GM20431 (cell line): ENCODE results near the gene ARHGEF38.

Experiments
- in situ Hi-C: fragments of 300-500 bp; cut with MseI, MboI; formaldehyde crosslinking; loops from one replicate; pipeline ENCODE4 v1.15.0; 2020; ENCODE audit warnings: low sequenced_read_pairs; ENCODE audit not compliant: unreplicated experiment

ARHGEF38 gene

DNA sequence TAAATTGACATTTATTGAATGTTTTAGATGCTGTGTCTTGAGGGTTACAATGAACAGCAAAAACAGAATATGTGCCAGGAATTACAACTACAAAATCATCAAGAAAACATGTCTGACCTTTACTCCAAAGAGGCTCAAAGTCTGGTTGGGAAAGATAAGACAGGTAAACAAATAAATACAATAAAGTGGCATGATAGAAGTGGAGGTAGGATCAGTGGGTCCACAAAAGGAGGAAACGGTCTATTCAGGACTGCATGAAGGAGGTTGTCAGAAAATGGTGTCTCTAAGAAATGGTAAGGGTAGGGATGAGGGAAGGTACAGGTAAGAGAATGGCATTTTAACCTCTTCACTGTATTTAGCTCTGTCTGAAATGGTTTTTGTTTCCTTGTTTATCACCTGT is 3.8 kb downstream of the ARHGEF38 start:
- in situ Hi-C loops = no loop called here

GRCh38 chr4:105558277-105558676 is 5.9 kb downstream of the ARHGEF38 start:
- in situ Hi-C loops = no loop called here

- in situ Hi-C loops = no loop called here
Observed at GRCh38 chr4:105560421-105560848, 8.0 kb downstream of the ARHGEF38 start.

DNA sequence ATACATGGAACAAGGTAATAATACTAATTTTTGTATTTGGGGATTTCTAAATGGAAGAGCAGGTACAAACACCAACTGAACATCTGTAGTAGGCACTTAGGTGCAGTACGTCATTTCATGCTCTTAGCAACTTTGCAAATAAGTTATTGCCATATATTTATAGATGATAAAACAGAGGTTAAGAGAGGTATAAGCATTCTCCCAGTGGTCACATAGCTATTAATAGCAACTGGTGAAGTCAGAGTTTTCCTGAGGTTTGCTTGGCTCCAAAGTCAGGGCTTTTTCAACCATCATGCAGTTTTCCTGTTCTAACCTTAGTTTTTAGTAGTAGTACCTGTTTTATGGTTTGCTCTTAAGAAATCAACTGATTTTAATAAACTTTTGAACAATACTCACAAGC is 10.9 kb downstream of the ARHGEF38 start:
- in situ Hi-C loops = no loop called here

DNA sequence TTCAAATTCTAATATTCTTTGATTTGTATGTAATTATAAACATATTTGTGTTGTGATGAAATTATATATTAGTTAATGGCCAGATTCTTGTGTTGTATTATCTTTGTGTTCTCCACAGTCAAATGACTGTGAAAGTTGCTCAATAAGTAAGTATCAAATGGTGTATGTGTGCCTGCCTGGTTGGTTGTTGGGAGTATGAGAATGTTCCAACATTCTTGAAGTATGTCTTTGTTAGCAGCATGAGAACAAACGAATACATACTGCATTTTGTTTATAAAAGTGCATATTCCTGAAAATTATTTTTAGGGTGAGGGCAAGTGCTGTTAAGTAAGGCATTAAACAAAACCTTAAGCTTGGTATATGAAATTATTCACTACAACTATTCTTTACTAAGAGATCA is 16.2 kb downstream of the ARHGEF38 start:
- in situ Hi-C loops = no loop called here

GRCh38 chr4:105569057-105569865 is 16.8 kb downstream of the ARHGEF38 start:
- in situ Hi-C loops = no loop called here

- in situ Hi-C loops = no loop called here
Observed at GRCh38 chr4:105569866-105570236, 17.4 kb downstream of the ARHGEF38 start.

GRCh38 chr4:105572296-105572695 is 19.9 kb downstream of the ARHGEF38 start:
- in situ Hi-C loops = no loop called here

GRCh38 chr4:105586638-105587328 is 34.4 kb downstream of the ARHGEF38 start:
- in situ Hi-C loops = no loop called here

- in situ Hi-C loops = no loop called here
Observed at GRCh38 chr4:105587841-105588240, 35.4 kb downstream of the ARHGEF38 start.

DNA sequence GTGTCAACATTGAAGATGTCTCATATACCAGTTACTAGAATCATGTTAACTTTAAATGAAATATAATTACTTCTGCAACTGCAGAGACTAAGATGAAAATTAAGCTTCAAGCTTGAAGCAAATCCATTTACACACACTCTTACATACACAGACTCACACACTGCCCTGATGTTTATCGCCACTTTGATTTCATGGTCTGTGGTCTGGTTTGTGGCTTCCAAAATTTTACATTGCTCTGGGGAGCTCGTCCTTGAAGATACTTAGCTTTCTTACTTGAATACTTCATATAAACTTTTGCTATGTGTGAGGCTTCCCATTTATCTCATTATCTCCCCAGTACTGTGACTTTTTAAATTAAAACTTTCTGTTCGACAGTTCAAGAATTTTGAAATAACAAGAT is 35.8 kb downstream of the ARHGEF38 start:
- in situ Hi-C loops = no loop called here

DNA sequence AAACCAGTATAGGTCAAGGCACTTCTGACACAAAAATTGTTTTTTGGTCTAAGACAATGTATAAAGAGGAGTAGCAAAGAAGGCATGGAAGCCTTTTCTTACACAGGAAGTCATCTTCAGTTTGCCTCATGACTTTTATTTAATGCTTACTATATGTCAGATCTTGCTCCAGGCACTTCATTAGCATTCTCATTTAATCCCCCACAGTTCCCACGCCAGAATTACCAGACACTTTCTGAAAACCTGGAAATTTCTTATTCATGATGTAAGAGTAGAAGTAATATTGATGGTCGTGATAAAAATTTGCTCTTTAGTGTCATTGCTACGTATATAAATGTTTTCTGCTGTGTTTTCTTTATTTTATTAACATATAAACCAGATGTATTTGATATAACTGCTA is 39.2 kb downstream of the ARHGEF38 start:
- in situ Hi-C loops = no loop called here

DNA sequence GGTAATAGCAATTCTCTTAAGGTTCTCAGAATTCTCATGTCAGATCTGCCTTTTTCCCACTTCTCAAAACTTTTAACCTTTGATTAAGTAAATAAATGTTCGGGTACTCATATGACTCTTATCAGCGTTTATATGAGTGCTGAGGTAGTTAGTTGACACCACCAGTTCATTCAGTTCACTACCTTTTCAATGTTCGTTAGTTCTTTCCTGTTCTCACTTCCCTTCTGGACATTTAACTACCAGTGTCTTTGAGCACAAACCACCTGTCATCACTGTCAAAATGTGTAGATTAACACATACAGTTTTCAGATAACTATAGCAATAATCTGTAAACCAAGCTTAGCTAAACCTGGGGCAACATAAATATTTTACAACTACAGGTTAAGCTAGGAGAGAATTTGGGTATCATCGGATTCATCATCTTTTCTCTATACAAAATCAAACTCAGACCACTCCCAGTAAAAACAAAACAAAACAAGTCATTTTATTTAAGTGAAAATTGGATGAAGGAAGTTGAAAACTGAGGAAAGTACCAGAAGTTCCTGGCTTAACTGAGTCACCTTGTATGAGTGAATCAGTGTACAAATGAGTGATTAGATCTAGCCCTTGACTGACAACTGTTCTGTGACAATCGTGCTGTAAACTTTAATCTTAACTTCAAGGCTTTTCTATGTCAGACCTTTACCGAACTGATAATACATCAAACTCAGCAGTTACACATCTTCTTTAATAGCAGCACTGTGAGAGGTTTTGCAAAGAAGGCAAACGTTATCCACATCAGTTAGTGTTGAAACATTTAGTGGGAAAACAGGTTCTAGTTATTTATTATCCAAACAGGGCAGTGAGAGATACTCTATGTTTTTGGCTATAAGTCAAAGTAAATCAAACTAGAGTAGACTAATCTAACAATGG is 41.9 kb downstream of the ARHGEF38 start:
- in situ Hi-C loops = no loop called here

- in situ Hi-C loops = no loop called here
Observed at GRCh38 chr4:105596684-105597083, 44.3 kb downstream of the ARHGEF38 start.

- in situ Hi-C loops = no loop called here
Observed at GRCh38 chr4:105598052-105598451, 45.6 kb downstream of the ARHGEF38 start.

- in situ Hi-C loops = no loop called here
Observed at GRCh38 chr4:105598787-105599186, 46.4 kb downstream of the ARHGEF38 start.

GRCh38 chr4:105599482-105599881 is 47.1 kb downstream of the ARHGEF38 start:
- in situ Hi-C loops = no loop called here

DNA sequence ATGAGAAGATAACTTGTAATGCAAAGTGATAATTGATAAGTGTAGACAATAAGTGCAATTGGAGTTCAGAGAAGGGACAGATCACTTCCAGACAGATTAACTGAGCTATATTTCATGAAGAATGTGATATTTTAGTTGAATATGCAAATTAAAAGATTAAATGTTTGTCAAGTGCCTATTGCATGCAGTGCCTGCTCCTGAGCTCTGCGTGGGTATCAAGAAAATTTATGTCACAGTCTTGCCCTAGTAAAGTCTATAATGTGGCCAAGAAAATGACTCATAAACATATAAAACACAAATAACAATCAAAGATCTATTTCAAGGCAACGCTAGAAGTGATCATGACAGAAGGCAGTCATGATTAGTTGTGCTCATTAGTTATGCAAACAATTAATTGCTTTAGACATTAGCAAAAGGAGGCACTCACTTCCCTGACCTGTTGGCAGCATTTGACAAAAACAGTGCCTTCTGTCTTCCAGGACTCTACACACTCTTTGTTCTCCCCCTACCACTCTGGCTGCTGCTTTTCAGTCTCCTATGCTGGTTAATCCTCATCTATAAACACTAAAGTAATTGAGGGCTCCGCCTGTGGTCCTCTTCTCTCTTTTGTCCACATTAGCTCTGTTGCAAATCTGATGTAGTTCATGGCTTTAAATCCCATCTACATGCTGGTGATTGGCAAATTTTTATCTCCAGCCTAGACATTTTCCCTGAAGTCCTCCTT is 47.7 kb downstream of the ARHGEF38 start:
- in situ Hi-C loops = no loop called here

- in situ Hi-C loops = no loop called here
Observed at GRCh38 chr4:105600951-105601350, 48.5 kb downstream of the ARHGEF38 start.

- in situ Hi-C loops = no loop called here
Observed at GRCh38 chr4:105601406-105601805, 49.0 kb downstream of the ARHGEF38 start.
